GM15510 (cell line): ENCODE measurements around the gene ADCY7.

Experiments
- POLR2A ChIP-seq: IDR thresholded peaks from 3 replicates; pipeline ENCODE4 v1.6.1; 2011; ENCODE audit warnings: borderline replicate concordance; ENCODE audit not compliant: insufficient read length; ENCODE audit errors: extremely low read depth

The ADCY7 gene

DNA sequence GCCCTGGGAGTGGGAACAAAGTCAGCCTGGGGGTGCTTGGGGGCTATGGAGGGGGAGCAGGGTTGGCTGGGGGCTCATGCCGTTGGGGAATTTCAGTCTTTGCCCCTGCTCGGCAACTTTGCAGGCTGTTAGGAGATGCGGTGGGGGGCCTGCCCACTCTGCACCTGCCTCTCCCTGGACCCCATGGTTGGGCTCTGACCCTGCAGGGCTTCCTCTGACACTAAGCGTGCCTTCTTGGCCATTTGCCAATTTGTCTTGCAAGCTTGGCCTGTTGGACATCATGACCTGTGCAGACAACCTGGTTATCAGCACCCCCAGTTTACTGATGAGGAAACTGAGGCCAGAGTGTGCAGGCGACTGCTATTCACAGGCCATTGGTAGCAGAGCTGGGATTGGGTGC, 14.6 kb downstream of the ADCY7 start:
- TF ChIP-seq POLR2A, result no peak

DNA sequence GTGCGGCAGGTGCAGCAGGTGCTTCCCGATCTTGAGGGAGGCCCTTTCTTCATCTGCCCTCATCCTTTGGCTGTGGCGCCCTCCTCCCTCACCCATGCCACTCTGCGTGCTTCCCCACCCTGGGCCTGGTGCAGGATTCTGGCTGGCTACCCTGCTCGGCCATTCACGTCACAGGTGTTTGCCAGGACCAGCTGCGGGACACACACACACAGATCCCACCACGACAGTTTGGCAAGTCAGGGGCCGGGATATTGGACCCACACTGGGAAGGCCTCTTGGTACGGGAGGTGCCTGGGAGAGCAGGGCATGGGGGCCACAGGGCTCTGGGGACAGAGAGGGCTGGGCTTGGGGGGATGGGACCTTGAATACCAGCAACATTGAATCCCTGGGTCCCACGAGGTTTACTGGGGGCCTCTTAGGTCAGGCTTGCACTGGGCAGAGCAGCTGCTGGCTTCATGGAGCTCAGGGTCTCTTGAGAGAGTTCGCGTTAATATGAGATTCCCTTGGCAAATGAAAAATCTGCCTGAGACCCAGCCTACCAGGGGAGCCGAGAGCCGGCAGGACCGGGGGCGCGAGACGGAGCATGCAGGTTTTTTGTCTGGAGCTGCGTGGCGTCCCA, 15.1 kb downstream of the ADCY7 start:
- no peak for TF ChIP-seq POLR2A

DNA sequence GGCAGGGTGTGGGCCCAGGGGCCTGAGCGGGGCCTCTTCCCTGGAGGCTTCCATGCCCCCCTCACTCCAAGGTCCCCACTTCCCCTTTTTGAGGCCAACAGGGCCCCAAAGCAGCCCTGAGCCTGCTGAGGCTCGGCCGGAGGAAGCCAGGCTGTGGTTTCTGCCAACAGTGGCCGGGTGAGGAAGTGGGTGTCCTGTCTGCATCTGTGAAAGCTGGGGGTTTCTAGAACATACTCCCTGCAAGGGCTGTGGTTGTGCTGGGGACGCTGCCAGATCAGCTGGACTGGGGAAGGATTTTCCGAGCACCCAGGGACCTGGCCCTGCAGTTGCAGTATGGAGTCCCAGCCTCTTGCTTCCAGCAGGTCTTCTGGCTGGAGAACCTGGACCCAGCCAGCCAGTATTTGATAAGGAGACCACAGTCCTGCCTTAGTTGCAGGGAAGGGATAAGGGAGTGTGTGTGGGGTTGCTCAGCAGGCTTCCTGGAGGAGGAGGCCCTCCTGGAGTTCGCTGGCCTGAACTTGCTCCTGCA, 15.7 kb downstream of the ADCY7 start:
- no peak for TF ChIP-seq POLR2A

DNA sequence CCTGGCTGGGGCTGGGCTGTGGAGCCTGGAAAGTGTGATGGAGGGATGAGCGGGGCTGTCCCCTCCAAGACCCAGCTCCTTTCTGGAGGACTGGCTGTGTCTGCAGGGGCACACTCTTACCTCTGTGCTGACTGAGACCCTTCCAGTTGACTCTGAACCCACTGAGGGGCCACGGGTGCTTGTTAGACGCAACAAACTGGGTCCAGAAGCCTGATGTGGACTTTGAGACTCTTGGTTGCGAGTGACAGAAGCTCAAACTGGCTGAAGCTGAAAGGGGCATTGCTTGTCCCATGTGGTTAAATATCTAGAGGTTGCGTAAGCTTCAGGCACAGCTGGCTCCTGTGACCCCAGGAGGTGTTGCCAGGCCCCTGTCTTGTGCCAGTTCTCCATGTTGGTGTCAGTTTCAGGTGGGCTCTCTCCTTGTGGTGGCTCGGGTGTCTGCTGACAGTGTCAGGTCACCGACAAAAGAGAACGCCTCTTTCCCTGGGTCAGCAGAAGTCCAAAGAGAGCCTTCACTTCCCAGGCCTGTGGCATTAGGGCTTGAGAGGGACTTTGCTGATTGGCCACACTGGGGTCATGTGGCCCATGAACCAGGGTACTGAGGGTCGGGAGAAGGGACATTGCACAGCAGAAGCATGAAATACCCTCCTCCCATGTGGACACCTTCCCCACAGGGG, 16.7 kb downstream of the ADCY7 start:
- TF ChIP-seq POLR2A, result no peak

DNA sequence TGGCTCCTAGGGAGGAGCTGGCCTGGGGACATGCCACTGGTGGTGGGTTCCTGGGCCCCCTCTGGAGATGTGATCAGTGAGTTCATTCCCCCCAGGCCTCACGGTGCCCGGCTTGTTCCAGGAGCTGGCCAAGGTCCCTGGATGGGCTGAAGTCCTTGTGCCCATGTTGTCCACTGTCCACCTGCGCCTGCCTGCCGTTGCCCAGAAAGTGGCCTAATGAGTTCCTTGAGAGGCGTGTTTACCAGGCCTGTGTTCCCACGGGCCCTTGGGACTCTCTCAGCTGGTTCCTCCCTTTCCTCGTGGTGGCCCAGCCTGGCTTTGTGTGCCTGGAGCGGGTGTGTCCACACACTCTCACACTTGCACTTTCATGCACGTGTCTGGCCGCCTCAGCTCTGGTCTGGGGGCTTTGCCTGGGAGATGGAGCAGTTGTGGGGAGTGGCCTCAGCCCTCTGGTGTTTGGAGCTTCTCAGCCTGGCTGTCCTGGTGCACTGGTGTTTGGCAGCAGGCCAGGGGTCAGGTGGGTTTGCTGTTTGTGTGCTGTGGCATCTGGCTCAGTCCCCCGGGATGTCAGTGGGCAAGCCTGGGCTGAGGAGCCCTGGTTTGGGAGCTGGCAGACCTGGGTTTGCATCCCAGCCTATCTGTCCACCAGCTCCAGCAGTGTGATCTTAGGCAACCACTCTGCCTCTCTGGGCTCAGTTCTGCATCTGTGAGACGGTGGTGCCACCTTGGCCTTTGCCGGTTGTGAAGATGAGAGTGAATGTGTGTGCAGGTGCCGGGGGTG, 18.0 kb downstream of the ADCY7 start:
- no peak for TF ChIP-seq POLR2A

DNA sequence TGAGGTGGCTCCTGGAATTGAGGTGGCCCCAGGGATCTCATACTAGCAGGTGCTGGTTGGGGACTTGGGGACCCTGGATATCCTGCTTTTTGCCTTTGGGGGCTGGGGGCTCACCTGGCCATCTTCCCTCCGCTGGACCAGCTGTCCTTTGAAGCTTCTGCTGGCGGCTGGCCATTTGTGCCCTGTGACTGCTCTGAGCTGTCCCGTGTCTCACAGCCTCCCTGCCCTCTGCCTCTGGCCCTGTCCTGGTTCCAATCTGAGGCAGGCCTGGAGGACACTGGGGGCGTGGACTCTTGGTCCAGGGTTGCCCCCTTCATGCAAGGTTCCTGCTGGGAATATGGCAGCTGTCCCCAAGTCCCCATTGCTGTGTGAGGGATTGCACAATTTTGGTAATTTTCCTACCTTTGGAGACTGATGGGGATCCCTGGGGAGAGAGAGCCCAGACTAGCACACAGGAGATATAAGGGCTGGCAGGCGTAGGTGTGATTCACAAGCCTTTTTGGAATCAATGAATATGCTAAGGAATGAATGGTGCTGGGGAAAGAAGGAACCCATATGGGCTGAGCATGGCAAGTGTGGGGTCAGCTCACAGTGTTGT, 19.2 kb downstream of the ADCY7 start:
- no peak for TF ChIP-seq POLR2A

DNA sequence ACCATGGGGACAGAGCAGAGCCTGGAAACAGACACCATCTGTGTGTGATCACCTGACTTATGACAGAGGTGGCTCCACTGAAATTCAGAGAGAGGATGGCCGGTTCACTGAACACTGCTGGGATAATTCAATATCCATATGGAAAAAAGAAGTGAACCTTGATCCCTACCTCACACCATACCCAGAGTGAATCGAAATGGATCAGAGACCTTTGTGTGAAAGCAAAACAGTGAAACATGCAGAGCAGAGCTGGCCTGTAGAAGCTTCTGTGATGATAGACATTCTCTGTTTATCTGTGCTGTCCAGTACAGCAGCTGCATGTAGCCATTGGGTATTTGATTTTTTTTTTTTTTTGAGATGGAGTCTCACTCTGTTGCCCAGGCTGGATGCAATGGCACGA, 20.3 kb downstream of the ADCY7 start:
- no peak for TF ChIP-seq POLR2A

DNA sequence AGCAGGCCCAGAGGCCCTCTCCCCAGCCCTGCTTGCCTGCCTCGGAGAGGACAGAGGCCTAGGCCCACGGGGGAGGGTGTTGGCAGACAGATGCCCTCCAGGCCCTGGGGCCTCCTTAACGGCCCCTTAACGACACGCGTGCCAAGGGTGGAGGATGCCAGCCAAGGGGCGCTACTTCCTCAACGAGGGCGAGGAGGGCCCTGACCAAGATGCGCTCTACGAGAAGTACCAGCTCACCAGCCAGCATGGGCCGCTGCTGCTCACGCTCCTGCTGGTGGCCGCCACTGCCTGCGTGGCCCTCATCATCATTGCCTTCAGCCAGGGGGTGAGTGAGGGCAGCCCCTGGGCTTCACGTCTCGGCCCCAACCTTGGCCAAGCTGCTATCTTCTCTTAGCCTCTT, 21.7 kb downstream of the ADCY7 start:
- TF ChIP-seq POLR2A, result no peak

DNA sequence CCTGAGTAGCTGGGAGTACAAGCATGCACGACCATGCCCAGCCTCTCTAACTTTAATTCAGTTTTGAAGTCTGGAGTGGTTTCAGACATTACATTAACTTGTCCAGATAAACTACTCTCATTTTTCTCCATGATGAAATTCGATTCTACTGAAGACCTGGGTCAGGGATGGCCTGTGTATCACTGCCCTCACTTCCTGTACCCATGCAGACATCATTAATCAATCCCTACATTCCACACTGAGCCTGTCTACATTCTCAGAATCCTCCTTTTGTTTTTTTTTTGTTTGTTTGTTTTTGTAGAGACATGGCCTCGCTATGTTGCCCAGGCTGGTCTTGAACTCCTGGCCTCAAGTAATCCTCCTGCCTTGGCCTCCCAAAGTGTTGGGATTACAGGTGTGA, 22.6 kb downstream of the ADCY7 start:
- no peak for TF ChIP-seq POLR2A

DNA sequence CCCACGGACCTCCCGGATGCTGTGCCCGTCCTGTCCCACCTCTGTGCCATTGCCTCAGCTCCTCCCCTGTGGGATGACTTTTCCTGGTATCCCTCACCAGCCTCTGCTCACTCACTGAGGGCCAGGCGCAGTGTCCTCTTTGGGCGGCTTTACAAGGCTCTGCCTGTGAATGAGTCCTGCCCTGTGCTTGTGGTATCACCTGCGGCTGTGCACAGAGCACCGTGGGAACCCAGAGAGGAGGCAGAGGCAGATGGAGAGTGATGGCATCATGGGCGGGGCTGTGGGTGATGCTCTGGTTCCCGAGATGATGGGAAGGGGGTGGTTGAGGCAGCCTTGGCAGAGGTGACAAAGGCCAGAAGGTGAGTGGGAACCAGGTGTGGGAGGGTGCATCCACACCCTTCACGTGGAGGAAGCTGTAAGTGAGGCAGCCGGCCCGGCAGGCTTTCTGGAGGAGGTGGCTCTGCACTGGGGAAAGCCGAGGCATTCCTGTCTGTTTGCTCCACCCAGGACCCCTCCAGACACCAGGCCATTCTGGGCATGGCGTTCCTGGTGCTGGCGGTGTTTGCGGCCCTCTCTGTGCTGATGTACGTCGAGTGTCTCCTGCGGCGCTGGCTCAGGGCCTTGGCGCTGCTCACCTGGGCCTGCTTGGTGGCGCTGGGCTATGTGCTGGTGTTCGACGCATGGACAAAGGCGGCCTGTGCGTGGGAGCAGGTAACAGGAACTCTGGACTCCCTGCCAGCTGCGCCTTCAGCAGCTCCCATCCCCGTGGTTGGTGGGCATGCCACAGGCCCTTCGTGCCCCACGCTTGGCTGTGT, 23.8 kb downstream of the ADCY7 start:
- no peak for TF ChIP-seq POLR2A

DNA sequence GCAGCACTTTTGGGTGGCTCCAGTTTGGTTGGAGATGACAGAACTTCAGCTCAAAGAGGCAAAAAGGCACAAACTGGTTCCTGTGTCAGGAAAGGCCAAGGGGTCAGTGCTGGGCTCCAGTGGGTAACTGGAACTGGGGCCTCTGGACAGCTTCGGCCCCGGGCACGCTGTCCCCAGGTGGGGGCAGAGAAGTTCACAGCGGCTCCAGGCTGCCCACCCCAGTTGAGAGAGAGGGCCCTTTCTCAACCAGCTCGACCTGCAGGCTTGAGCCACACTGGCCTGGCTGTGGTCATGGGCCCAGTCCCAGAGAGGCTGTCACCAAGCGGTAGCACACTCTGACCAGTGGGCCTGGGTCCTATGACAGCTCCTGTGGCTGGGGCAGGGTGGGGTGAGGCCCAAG, 24.5 kb downstream of the ADCY7 start:
- TF ChIP-seq POLR2A, result no peak

DNA sequence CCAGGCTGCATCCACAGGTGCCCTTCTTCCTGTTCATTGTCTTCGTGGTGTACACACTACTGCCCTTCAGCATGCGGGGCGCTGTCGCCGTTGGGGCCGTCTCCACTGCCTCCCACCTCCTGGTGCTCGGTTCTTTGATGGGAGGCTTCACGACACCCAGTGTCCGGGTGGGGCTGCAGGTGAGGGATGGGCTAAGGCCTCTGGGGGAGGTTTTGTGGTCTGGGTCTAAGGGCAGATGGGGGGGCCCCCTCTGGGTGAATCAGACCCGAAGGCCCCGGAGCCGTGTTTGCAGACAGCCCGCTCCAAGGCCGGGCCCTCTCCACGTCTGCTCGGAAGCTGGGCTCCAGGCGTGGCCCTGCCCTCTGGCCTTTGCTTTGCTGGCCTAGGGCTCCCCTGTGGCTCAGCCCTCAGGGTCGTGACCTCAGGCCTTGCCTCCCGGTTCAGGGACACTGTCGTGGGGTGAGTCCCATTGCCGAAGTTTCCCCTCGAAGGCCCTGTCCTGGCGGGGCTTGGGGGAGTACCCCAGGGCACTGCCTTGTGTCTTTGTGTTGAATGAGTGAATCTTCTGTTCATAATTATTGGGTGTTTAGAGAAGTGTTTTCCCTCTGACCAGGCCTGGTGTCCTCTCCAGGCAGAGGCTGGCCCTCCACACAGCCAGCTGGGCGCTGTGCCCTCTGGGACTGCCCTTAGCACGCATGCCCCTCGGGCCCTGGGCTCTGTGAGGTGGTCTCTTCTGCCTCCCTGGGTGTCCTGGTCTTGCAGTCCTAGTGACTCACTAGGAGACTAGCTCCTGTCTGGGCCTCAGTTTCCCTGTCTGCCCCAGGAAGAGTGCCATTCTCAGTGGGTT, 25.6 kb downstream of the ADCY7 start:
- TF ChIP-seq POLR2A, result no peak

DNA sequence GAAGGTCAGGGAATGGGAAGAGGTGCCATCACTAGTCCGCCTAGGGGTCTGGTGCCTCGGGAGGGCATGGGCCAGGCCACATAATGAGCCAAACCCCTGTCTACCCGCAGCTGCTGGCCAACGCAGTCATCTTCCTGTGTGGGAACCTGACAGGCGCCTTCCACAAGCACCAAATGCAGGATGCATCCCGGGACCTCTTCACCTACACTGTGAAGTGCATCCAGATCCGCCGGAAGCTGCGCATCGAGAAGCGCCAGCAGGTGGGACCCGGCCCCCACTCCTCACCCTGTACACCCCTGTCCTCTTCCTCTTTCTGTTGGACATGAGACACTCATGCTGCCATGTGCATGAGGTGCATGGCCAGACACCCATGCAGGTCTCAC, 26.2 kb downstream of the ADCY7 start:
- no peak for TF ChIP-seq POLR2A
